ENCODE data around the gene IGF2BP3. TPM values are rescaled to one million over a fixed set of nuclear protein-coding genes. Genes with fewer than 3 reads are reported as not detected.

IGF2BP3 gene
- total RNA-seq, 1 donor, result 2.5 TPM

DNA sequence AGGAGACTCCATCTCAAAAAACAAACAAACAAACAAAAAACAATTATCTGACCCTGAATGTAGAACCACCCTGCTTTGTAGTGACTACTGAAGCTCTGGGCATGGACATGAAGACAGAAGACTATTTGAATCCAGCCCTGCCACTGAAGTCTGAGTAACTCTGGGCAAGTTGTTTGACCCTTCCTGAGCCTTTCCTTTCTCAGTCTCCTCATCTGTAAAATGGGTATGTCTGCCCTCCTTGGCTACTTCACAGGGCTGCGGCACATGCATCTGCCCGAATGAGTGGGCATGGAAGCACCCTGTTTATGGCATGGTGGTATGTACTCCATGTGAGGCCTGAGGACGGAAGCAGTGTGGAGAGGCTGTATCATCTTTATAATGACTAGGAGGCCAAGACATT, 193.3 kb downstream of the IGF2BP3 start:
- Histone ChIP-seq H3K9me3 (ENCODE audit: low read depth, low read length) (no peaks in the 10 kb centered on the region), H3K27ac (ENCODE audit: low read depth, low read length) (no peak overlapping the region), H3K79me2 (ENCODE audit: insufficient read depth, low read length) (no peaks in the 10 kb centered on the region), H3K4me2 (ENCODE audit: insufficient read depth, low read length) (no peak overlapping the region), H2AFZ (ENCODE audit: low read length) (no peak overlapping the region), H3K4me3 (ENCODE audit: insufficient read depth, low read length) (no peak overlapping the region), H3K4me1 (ENCODE audit: insufficient read depth, low read length) (peaks cover 4% of the 10 kb centered on the region), H4K20me1 (ENCODE audit: insufficient read depth, low read length) (no peaks in the 10 kb centered on the region), H3K27me3 (ENCODE audit: insufficient read depth, low read length) (no peaks in the 10 kb centered on the region), H3K36me3 (ENCODE audit: insufficient read depth, low read length) (no peaks in the 10 kb centered on the region)
- TF ChIP-seq, protein P1, sequence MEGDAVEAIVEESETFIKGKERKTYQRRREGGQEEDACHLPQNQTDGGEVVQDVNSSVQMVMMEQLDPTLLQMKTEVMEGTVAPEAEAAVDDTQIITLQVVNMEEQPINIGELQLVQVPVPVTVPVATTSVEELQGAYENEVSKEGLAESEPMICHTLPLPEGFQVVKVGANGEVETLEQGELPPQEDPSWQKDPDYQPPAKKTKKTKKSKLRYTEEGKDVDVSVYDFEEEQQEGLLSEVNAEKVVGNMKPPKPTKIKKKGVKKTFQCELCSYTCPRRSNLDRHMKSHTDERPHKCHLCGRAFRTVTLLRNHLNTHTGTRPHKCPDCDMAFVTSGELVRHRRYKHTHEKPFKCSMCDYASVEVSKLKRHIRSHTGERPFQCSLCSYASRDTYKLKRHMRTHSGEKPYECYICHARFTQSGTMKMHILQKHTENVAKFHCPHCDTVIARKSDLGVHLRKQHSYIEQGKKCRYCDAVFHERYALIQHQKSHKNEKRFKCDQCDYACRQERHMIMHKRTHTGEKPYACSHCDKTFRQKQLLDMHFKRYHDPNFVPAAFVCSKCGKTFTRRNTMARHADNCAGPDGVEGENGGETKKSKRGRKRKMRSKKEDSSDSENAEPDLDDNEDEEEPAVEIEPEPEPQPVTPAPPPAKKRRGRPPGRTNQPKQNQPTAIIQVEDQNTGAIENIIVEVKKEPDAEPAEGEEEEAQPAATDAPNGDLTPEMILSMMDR (IDR thresholded peaks at IDR 0.05; ENCODE audit: extremely low read depth, low read depth, low read length), result no peak
- DNase-seq (ENCODE audit: insufficient read length, low spot score, missing footprints), result no peak

DNA sequence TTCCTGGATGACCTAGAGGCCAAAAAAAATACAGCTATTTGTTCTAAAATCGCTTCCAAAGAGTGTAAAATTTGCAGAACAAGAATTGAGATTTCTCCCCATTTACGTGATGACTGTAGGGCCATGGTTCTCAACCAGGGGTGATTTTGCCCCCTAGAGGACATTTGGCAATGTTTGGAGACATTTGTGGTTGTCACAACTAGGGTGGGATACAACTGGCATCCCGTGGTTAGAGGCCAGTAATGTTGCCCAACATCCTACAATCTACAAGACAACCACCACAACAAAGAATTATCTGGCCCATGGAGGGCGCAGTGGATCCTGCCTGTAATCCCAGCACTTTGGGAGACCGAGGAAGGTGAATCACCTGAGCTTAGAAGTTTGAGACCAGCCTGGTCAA, 193.9 kb downstream of the IGF2BP3 start:
- Histone ChIP-seq H3K4me1 (ENCODE audit: insufficient read depth, low read length) (peaks cover 4% of the 10 kb centered on the region), H3K79me2 (ENCODE audit: insufficient read depth, low read length) (no peaks in the 10 kb centered on the region), H2AFZ (ENCODE audit: low read length) (no peak overlapping the region), H3K27me3 (ENCODE audit: insufficient read depth, low read length) (no peaks in the 10 kb centered on the region), H3K4me3 (ENCODE audit: insufficient read depth, low read length) (no peak overlapping the region), H4K20me1 (ENCODE audit: insufficient read depth, low read length) (no peaks in the 10 kb centered on the region), H3K9me3 (ENCODE audit: low read depth, low read length) (no peaks in the 10 kb centered on the region), H3K27ac (ENCODE audit: low read depth, low read length) (no peak overlapping the region), H3K4me2 (ENCODE audit: insufficient read depth, low read length) (no peak overlapping the region), H3K36me3 (ENCODE audit: insufficient read depth, low read length) (no peaks in the 10 kb centered on the region)
- no peak for DNase-seq (ENCODE audit: insufficient read length, low spot score, missing footprints)
- TF ChIP-seq, protein P1 (IDR thresholded peaks at IDR 0.05; ENCODE audit: extremely low read depth, low read depth, low read length), result peak; percentile 10

DNA sequence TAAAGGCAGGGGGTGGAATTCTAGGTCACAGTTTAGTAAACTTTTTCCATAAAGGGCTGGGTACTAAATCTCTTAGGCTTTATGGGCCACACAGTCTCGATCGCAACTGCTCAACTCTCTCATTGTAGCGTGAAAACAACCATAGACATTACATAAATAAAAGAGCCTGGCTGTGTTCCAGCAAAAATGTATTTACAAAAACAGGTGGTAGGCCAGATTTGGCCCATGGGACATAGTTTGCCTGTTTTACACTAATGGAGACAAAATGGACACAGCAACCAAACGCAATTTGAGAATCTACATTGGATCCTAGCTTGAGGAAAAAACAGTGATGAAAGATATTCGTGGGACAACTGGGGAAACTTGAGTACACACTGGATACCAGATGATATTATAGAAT, 194.4 kb downstream of the IGF2BP3 start:
- H3K36me3 ChIP-seq (ENCODE audit: insufficient read depth, low read length), result no peaks in the 10 kb centered on the region

DNA sequence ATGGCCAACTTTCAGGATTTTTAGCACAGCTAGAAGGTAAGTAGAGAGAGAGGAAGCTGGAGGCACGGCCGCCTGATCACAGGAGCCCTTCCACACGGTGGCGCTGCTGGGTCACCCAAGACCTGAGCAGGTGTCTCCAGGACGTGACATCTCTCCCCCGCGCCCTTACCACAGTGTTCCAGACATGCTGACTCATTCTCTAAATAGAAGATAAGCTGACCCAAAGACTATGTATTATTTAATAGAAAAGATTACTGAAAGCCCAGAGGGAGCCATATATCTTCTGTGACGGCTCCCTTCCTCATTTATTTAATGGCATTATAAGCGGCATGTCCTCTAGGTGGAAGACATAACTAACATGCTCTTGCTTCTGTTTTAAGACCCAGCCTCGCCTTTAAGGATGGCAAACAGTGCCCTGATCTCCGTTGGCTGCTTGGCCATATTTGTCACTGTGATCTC, 197.1 kb downstream of the IGF2BP3 start:
- peak; percentile 84 for DNase-seq (ENCODE audit: insufficient read length, low spot score, missing footprints)
- Histone ChIP-seq H4K20me1 (ENCODE audit: insufficient read depth, low read length) (no peaks in the 10 kb centered on the region), H3K27me3 (ENCODE audit: insufficient read depth, low read length) (peaks cover 5% of the 10 kb centered on the region), H3K4me1 (ENCODE audit: insufficient read depth, low read length) (peaks cover 4% of the 10 kb centered on the region), H3K79me2 (ENCODE audit: insufficient read depth, low read length) (no peaks in the 10 kb centered on the region), H3K36me3 (ENCODE audit: insufficient read depth, low read length) (no peaks in the 10 kb centered on the region), H3K4me3 (ENCODE audit: insufficient read depth, low read length) (no peak overlapping the region), H3K9me3 (ENCODE audit: low read depth, low read length) (no peaks in the 10 kb centered on the region), H3K4me2 (ENCODE audit: insufficient read depth, low read length) (peak overlapping the region; percentile 17), H2AFZ (ENCODE audit: low read length) (no peak overlapping the region), H3K27ac (ENCODE audit: low read depth, low read length) (no peak overlapping the region)
- TF ChIP-seq, protein P1 (IDR thresholded peaks at IDR 0.05; ENCODE audit: extremely low read depth, low read depth, low read length), result peak; percentile 89

More for the DNA sequence above, 194.4 kb downstream of the IGF2BP3 start:
- no peaks in the 10 kb centered on the region for H3K9me3 ChIP-seq (ENCODE audit: low read depth, low read length)
- no peaks in the 10 kb centered on the region for H4K20me1 ChIP-seq (ENCODE audit: insufficient read depth, low read length)
- H3K4me2 ChIP-seq (ENCODE audit: insufficient read depth, low read length), result no peak overlapping the region
- H2AFZ ChIP-seq (ENCODE audit: low read length), result no peak overlapping the region
- H3K4me3 ChIP-seq (ENCODE audit: insufficient read depth, low read length), result no peak overlapping the region
- H3K27ac ChIP-seq (ENCODE audit: low read depth, low read length), result no peak overlapping the region
- peaks cover 4% of the 10 kb centered on the region for H3K4me1 ChIP-seq (ENCODE audit: insufficient read depth, low read length)
- H3K27me3 ChIP-seq (ENCODE audit: insufficient read depth, low read length), result no peaks in the 10 kb centered on the region
- no peaks in the 10 kb centered on the region for H3K79me2 ChIP-seq (ENCODE audit: insufficient read depth, low read length)
- peak; percentile 21 for DNase-seq (ENCODE audit: insufficient read length, low spot score, missing footprints)
- TF ChIP-seq, protein P1 (IDR thresholded peaks at IDR 0.05; ENCODE audit: extremely low read depth, low read depth, low read length), result no peak
